ENCODE data around the gene OPN5. TPM values are rescaled to one million over a fixed set of nuclear protein-coding genes. Genes with fewer than 3 reads are reported as not detected.

The OPN5 gene
- not detected in 2 replicates for polyA plus RNA-seq (2012; rRNA removed)
- polyA plus RNA-seq (2012; cell fraction: cytosol; rRNA removed), result under 0.01 TPM in 1 of 2 replicates, not detected in the other
- polyA plus RNA-seq (2012; cell fraction: nucleus; rRNA removed), result not detected in 2 replicates

GRCh38 chr6:47781732-47782131, at the start of gene OPN5:
Gene OPN5, plus strand, starts transcription at chr6:47782032. Its CDS starts 35 bp downstream, at chr6:47782067.
- no peaks in the 10 kb centered on the region for H3K36me3 ChIP-seq (replicated peaks in 1 of 2; ENCODE audit: control insufficient read depth in 1 of 2, insufficient read depth in 2 of 2, low read length in 1 of 2)
- H2AFZ ChIP-seq (ENCODE audit: low read depth), result no peak within 1 kb of the TSS
- no peaks in the 10 kb centered on the region for H3F3A ChIP-seq (replicated peaks; ENCODE audit: insufficient read depth)
- no peaks in the 10 kb centered on the region for H3K79me2 ChIP-seq (ENCODE audit: insufficient read depth)
- H3K9me2 ChIP-seq, result no peaks in the 10 kb centered on the region
- peak within 1 kb of the TSS; percentile 65 for H3K4me2 ChIP-seq
- WGBS (ENCODE audit: low lambda C conversion rate), result 21% methylated on average over 8 of the region's 8 CpGs
- no peaks in the 10 kb centered on the region for H4K20me1 ChIP-seq (ENCODE audit: insufficient read depth)
- no peaks in the 10 kb centered on the region for H3K4me1 ChIP-seq (ENCODE audit: control insufficient read depth in 1 of 2, insufficient read depth in 2 of 2, low read depth in 1 of 2, low read length in 1 of 2)
- peak within 1 kb of the TSS in 1 of 2 experiments; percentile 0; a peak in 1 of 4 replicates for H3K4me3 ChIP-seq (ENCODE audit: low read depth in 2 of 2, low read length in 1 of 2)
- TF ChIP-seq USF1 (IDR thresholded peaks at IDR 0.05; ENCODE audit: borderline replicate concordance, low read depth) (no peak), USF2 (IDR thresholded peaks at IDR 0.05; ENCODE audit: borderline replicate concordance, low read depth, low read length) (no peak), JUND (IDR thresholded peaks at IDR 0.05) (no peak), MEF2A (IDR thresholded peaks at IDR 0.05; ENCODE audit: borderline replicate concordance, low read depth) (no peak), PBX3 (IDR thresholded peaks at IDR 0.05) (no peak), RXRA (IDR thresholded peaks at IDR 0.05; ENCODE audit: borderline replicate concordance, low read depth) (no peak), RCOR1 (IDR thresholded peaks at IDR 0.05; ENCODE audit: low read length) (no peak), ELF1 (IDR thresholded peaks at IDR 0.05) (no peak), POLR2AphosphoS5 (IDR thresholded peaks at IDR 0.05; ENCODE audit: low read depth, low read length) (no peak), TEAD4 (IDR thresholded peaks at IDR 0.05; ENCODE audit: borderline replicate concordance, insufficient read depth) (no peak), GATA2 (CRISPR knock-in tag; IDR thresholded peaks at IDR 0.05) (no peak), IRF3 (IDR thresholded peaks at IDR 0.05; ENCODE audit: low read depth, low read length) (no peak), TCF12 (IDR thresholded peaks at IDR 0.05) (no peak), MXI1 (IDR thresholded peaks at IDR 0.05; ENCODE audit: low read depth, low read length) (no peak), SIN3A (IDR thresholded peaks at IDR 0.05; ENCODE audit: borderline replicate concordance, low read depth, low read length) (no peak), TAF1 (IDR thresholded peaks at IDR 0.05; ENCODE audit: borderline replicate concordance, low read depth, low read length) (no peak), FOXJ3 (CRISPR knock-in tag; IDR thresholded peaks at IDR 0.05) (no peak), RAD21 (IDR thresholded peaks at IDR 0.05; ENCODE audit: low read length) (no peak), RFX5 (IDR thresholded peaks at IDR 0.05; ENCODE audit: low read length) (no peak)
- no peak within 1 kb of the TSS for H3K9ac ChIP-seq
- no peak for DNase-seq
- no peaks in the 10 kb centered on the region for H3K9me3 ChIP-seq
- H3K27me3 ChIP-seq (ENCODE audit: insufficient read depth), result peaks cover 28% of the 10 kb centered on the region; the same call in 1 of the 2 replicates
- ChIA-PET CTCF (interaction anchor here (1.6 to 9.3 kb wide), 4 partner anchors 26 to 367 kb away, joined by 4 to 62 read pairs (median 6); no protein-coding TSS in a partner anchor), POLR2A (no interaction called here)
- no peak within 1 kb of the TSS for H3K27ac ChIP-seq (ENCODE audit: low read depth in 2 of 2, low read length in 1 of 2)

Data from SK-N-SH (cell line).